Upper lobe of right lung (tissue), 1 donor: ENCODE data around the gene CDK14. TPM values are rescaled to one million over a fixed set of nuclear protein-coding genes. Genes with fewer than 3 reads are reported as not detected.

Experiments
- ATAC-seq: fragments of 200-7000 bp; cut with Tn5 transposase; one replicate; pipeline ENCODE4 v1.9.1; 2020; ENCODE audit warnings: mild to moderate bottlenecking, moderate library complexity
- DNase-seq: peaks from one replicate; pipeline ENCODE4 v3.0.0-alpha.2; 2020
- H3K27ac ChIP-seq: fragments of 200-600 bp; one replicate; pipeline ENCODE4 v1.8.0; 2022
- H3K27me3 ChIP-seq: fragments of 200-600 bp; one replicate; pipeline ENCODE4 v1.8.0; 2022; ENCODE audit warnings: mild to moderate bottlenecking
- H3K36me3 ChIP-seq: fragments of 200-600 bp; one replicate; pipeline ENCODE4 v1.8.0; 2022
- H3K4me1 ChIP-seq: fragments of 200-600 bp; one replicate; pipeline ENCODE4 v1.8.0; 2022
- H3K4me3 ChIP-seq: fragments of 200-600 bp; one replicate; pipeline ENCODE4 v1.8.0; 2022; ENCODE audit warnings: mild to moderate bottlenecking
- H3K9me3 ChIP-seq: fragments of 200-600 bp; one replicate; pipeline ENCODE4 v1.8.0; 2022
- intact Hi-C: fragments of 100-400 bp; cut with DNase I; formaldehyde crosslinking; loops from one replicate; pipeline ENCODE4 v1.11.0; 2022
- total RNA-seq: library from RNA; stranded (reverse); fragmentation: NEBNext Ultra II Directional; extraction: Animal tissue kit (Norgen Biotek cat#: 25700); gene quantifications from one replicate; pipeline ENCODE4 v1.2.1, GENCODE V29; 2021
- TF ChIP-seq, protein P1 (sequence below): fragments of 200-600 bp; IDR thresholded peaks from one replicate; pipeline ENCODE4 v1.8.0; 2022; ENCODE audit warnings: antibody characterized with exemption
- donor health status: DM: no; HTN: yes; CAD: no; lungs with severe emphysema.

CDK14 gene
- total RNA-seq, 1 donor from 2014 or later: 47.2 TPM

DNA sequence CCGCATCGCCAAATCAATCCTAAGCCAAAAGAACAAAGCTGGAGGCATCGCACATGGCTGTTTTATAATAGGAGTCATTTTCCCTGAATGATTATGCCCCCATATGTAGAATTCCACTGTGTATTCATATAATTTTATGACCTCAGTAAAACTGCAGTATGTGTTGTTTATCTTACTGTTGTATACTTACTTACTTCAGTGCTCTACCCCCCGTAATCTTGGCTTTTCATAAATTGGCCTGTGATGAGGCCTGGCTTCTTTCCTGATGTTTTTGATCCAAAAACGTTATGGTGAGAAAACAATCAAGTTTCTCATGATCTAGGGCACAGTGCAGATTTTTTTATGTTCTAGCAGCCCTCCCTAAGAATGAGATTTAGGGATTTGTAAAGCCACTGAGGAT lies 361.8 kb downstream of the CDK14 start:
- TF ChIP-seq, protein P1, sequence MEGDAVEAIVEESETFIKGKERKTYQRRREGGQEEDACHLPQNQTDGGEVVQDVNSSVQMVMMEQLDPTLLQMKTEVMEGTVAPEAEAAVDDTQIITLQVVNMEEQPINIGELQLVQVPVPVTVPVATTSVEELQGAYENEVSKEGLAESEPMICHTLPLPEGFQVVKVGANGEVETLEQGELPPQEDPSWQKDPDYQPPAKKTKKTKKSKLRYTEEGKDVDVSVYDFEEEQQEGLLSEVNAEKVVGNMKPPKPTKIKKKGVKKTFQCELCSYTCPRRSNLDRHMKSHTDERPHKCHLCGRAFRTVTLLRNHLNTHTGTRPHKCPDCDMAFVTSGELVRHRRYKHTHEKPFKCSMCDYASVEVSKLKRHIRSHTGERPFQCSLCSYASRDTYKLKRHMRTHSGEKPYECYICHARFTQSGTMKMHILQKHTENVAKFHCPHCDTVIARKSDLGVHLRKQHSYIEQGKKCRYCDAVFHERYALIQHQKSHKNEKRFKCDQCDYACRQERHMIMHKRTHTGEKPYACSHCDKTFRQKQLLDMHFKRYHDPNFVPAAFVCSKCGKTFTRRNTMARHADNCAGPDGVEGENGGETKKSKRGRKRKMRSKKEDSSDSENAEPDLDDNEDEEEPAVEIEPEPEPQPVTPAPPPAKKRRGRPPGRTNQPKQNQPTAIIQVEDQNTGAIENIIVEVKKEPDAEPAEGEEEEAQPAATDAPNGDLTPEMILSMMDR: no peak
- Histone ChIP-seq H3K27ac (no peak overlapping the region), H3K4me3 (no peak overlapping the region), H3K27me3 (no peaks in the 10 kb centered on the region), H3K36me3 (no peaks in the 10 kb centered on the region), H3K9me3 (no peaks in the 10 kb centered on the region), H3K4me1 (no peaks in the 10 kb centered on the region)
- intact Hi-C loops: no loop called here
- ATAC-seq (no peak), DNase-seq (no peak)

- DNase-seq (no peak), ATAC-seq (no peak)
- TF ChIP-seq, protein P1: no peak
- H3K9me3 ChIP-seq: no peaks in the 10 kb centered on the region
- H3K27ac ChIP-seq: no peak overlapping the region
- no peak overlapping the region for H3K4me3 ChIP-seq
- no peaks in the 10 kb centered on the region for H3K4me1 ChIP-seq
- intact Hi-C loops: no loop called here
- H3K36me3 ChIP-seq: no peaks in the 10 kb centered on the region
- no peaks in the 10 kb centered on the region for H3K27me3 ChIP-seq
Measured at GRCh38 chr7:90958647-90959046, 362.5 kb downstream of the CDK14 start.

DNA sequence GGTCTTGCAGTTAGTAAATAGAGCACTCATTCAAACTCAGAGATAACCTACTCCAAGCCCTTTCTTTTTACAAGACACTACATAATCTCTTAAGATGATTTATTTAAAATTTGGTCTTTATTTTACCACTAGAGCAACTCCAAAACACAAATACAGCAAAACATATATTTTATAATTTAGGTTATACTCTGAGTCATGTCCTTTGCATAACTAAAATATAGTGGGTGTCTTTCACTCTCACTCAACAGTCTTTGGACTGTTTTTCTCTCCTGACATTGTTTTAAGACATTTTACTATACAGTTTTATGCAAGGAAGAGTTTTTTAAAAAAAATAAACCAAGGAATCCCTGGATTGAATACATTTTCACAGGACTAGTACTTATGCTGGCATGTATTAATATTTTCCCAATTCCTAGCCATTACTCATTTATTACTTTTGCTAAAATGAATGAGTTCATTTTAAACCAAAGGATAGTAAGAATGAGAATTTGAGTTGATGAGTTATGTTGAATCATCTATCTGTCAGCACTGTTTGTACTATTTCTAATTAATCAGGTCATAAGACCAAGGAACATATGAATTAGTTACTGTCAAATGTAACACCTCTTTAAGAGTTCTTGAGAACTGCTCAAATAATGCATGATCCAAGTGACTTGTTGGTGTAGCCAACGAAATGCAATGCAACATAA lies 365.1 kb downstream of the CDK14 start:
- Histone ChIP-seq H3K4me1 (no peaks in the 10 kb centered on the region), H3K27ac (no peak overlapping the region), H3K27me3 (no peaks in the 10 kb centered on the region), H3K9me3 (no peaks in the 10 kb centered on the region), H3K4me3 (no peak overlapping the region), H3K36me3 (no peaks in the 10 kb centered on the region)
- ATAC-seq: no peak
- intact Hi-C loops: no loop called here
- TF ChIP-seq, protein P1: no peak
- DNase-seq: no peak

GRCh38 chr7:90965211-90965610 lies 369.1 kb downstream of the CDK14 start:
- no peaks in the 10 kb centered on the region for H3K36me3 ChIP-seq
- intact Hi-C loops: no loop called here
- H3K27ac ChIP-seq: no peak overlapping the region
- no peaks in the 10 kb centered on the region for H3K27me3 ChIP-seq
- H3K4me3 ChIP-seq: no peak overlapping the region
- DNase-seq: no peak
- no peaks in the 10 kb centered on the region for H3K4me1 ChIP-seq
- TF ChIP-seq, protein P1: no peak
- no peaks in the 10 kb centered on the region for H3K9me3 ChIP-seq
- no peak for ATAC-seq

- Histone ChIP-seq H3K9me3 (no peaks in the 10 kb centered on the region), H3K27me3 (no peaks in the 10 kb centered on the region), H3K4me3 (no peak overlapping the region), H3K4me1 (no peaks in the 10 kb centered on the region), H3K36me3 (no peaks in the 10 kb centered on the region), H3K27ac (no peak overlapping the region)
- intact Hi-C loops: no loop called here
- no peak for ATAC-seq
- TF ChIP-seq, protein P1: no peak
- DNase-seq: no peak
Measured at GRCh38 chr7:90966346-90966745, 370.2 kb downstream of the CDK14 start.

DNA sequence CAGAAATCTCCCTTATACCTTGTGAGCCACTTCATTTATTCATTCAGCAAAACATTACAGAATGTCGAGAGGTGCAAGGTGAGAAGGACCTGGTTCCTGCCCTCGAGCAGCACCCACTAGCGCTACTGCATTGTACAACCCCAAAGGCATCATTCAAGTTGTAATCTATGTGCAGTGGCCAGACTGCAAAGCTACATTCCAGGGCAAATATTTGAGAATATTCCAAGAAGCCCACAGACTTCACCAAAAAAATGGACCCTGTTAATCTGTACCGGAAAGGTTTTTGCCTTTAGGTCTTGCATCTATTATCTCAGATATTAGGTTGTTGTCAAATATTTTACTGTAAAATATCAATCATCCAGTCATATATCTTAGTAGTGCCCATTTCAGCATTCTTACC lies 372.8 kb downstream of the CDK14 start:
- H3K4me1 ChIP-seq: no peaks in the 10 kb centered on the region
- no peaks in the 10 kb centered on the region for H3K36me3 ChIP-seq
- TF ChIP-seq, protein P1: no peak
- no peak overlapping the region for H3K27ac ChIP-seq
- intact Hi-C loops: no loop called here
- no peak for DNase-seq
- ATAC-seq: no peak
- no peaks in the 10 kb centered on the region for H3K27me3 ChIP-seq
- H3K9me3 ChIP-seq: no peaks in the 10 kb centered on the region
- H3K4me3 ChIP-seq: no peak overlapping the region
